GM18868 (cell line): ENCODE data around the gene VPS37D.
A peak's percentile ranks its signal among the peaks of the same experiment; 100 is the strongest.
"Not testable (repeated sequence)": the region's sequence is repeated elsewhere in the genome, so short reads cannot be mapped to it uniquely, and the experiment has no call there.

ENCODE experiments used
- ATAC-seq: cut with Tn5 transposase; IDR thresholded peaks from one replicate; pipeline ENCODE4 v1.9.1; 2021; ENCODE audit warnings: mild to moderate bottlenecking, moderate library complexity; ENCODE audit not compliant: unreplicated experiment

VPS37D gene, protein sequence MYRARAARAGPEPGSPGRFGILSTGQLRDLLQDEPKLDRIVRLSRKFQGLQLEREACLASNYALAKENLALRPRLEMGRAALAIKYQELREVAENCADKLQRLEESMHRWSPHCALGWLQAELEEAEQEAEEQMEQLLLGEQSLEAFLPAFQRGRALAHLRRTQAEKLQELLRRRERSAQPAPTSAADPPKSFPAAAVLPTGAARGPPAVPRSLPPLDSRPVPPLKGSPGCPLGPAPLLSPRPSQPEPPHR

GRCh38 chr7:73667344-73668102 is at the start of gene VPS37D:
Gene VPS37D, plus strand, starts transcription at chr7:73667831. Its CDS starts 128 bp downstream, at chr7:73667959.
- peak; percentile 94 for ATAC-seq

DNA sequence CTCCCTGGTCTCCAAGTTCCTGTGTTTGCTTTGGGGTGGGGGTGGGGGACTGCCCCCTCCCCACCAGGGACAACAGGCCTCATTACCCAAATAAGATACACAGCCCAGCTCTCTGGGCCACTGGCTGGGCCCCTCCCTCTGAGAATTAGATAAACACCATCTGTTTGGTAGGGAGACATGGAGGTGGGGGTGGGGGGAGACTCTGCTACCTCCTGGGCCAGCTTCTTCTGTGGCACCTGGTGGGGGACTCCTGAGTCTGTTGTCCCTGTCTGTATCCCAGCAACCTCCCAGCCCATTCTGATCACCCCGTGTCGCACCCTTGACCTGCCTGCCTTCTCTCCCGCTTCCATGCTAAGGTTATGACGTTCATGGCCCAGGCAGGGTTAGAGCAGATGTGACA is 49.1 kb upstream of the VPS37D start:
- no peak for ATAC-seq

DNA sequence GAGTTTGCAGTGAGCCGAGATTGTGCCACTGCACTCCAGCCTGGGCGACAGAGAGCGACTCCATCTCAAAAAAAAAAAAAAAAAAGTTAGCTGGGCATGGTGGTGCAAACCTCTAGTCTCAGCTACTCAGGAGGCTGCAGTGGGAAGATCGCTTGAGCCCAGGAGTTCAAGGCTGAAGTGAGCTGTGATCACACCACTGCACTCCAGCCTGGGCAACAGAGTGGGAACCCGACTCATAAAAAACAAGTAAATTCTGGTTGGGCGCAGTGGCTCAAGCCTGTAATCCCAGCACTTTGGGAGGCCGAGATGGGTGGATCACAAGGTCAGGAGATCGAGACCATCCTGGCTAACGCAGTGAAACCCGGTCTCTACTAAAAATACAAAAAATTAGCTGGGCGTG is 48.2 kb upstream of the VPS37D start:
- not testable (repeated sequence) for ATAC-seq

GRCh38 chr7:73621168-73622063 is 46.2 kb upstream of the VPS37D start:
- no peak for ATAC-seq

GRCh38 chr7:73622527-73622908 is 45.1 kb upstream of the VPS37D start:
- ATAC-seq: no peak

DNA sequence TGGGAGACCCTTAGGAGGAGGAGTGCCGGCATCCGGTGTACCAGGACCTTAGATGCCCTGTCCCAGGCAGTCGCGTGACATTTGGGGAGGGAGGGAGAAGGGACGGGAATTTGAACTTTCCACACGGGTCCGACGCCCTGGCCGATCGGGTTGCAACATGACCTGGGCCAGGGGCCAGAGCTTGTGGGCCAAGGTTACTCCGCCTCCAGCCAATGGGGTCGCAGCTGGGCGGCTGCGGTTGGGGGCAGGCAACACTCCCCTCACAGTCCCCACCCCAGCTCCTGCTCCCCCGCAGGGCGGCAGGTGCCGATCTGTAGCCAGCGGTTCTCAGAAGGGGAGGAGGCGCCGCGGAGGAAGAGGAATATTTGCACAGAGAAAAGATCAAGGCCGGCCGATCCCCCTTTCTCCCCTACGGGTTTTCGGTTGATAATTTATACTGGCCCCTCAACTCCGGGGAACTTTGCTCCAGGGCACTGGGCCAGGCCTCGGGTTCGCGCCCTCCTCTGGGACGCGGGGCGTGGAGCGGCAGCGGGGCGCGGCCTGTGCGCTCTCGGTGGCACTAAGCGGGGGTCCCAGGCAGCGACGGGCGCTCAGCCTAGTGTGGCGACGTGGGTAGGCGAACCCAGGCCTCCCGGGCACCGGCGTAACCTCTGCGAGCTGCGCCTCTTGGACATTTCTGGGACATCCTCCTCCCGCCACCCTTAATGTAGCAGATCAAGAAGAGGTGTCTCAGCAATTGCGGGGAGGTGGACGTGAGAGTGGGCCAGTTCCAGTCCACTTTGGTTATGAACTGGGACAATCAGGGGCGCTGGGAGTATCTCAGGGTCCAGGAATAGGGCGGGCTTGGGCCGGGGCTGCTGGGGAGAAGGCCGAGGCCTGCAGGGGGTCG is 44.5 kb upstream of the VPS37D start:
- no peak for ATAC-seq

DNA sequence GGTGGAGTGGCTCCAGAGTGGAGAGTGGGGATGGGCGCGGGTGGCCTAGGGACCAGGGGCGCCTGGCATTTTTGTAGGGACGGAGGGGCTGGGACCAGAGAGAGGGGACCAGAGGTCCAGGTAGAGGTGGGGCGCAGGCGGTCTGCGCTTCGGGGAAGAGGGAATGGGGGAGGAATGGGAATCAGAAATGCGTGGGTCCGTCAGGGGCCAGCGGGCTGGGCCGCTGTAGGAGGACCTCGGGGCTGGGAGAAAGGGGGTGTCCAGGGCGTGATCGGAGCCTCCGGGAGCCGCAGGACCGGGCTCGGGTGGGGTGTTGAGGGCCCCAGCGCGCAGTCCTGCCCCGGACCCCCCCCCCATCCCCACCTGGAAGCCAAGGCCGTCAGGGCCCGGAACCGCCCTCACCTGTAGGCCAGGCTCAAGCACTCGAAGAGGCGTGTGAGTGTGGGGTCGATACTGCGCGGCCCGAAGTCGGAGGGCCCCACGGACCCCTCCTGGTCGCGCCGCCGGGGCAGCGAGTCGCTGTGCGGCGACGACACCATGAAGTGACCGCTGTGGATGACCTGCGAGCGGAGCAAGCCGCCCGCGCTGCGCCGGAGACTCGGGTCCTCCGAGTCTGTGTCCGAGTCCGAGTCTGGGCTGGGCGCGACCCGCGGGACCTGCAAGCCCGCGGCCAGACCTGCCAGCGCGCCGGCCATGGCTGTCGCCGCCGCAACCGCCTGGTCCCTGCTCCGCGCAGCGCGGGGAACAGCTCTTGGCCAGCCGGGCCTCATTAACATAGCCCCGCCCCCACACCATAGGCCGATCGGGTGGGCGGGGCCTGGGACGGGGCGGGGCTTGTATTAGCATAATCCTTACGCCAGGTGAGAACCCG is 43.6 kb upstream of the VPS37D start, which contains the start of gene MLXIPL:
Gene MLXIPL (minus strand): TSS at position 725 of the 871 bp plus-strand sequence. CDS start 30 bp downstream, at position 695.
- ATAC-seq: no peak

- no peak for ATAC-seq
Observed at GRCh38 chr7:73624669-73625001, 43.0 kb upstream of the VPS37D start.

GRCh38 chr7:73625276-73625675 is 42.4 kb upstream of the VPS37D start:
- no peak for ATAC-seq

DNA sequence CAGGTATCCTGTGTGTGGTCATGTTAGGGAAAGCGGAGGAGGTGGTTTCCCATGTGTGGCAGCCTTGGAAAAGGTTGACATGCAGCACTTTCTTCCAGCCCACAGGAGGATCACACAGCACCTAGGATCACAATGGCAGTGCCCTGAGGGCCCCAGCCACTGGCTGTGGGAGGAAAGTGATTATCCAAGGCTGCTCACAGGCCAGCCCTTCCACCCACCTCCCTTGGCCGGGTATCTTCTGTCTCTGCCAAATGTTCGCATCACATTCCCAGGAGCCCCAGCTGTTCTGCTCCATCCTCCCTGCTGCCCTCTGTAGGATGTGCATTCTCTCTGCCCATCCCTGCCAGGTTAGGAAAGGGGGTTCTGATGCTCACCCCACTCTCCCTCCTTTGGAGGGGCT is 40.8 kb upstream of the VPS37D start:
- no peak for ATAC-seq

DNA sequence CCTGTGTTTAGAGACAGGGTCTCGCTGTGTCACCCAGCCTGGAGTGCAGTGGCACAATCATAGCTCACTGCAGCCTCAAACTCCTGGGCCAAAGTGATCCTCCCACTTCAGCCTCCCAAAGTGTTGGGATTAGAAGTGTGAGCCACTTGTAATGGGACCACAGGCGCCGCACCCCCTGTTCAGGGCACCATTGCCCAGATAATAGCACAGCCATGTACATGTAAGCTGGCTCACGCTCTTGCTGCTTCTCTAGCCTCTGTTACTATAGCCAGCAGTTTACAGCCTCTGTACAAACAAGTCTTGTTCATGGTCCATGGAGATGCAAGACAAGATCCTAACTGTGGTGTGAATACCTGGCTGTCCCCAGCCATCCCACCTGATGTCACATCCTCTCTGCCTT is 39.1 kb upstream of the VPS37D start:
- no peak for ATAC-seq

DNA sequence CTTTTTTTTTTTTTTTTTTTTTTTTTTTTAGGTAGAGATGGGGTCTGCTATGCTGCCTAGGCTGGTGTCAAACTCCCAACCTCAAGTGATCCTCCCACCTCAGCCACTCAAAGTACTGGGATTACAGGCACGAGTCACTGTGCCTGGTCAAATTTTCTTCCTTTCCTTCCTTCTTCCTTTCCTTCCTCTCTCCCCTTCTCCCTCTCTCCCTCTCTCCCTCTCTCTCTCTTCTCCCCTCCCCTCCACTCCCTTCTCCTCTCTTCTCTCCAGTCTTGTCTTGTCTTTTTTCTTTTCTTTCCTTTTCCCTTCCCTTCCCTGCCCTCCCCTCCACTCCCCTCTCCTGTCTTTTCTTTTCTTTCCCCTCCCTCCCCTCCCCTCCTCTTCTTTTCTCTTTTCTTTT is 36.1 kb upstream of the VPS37D start:
- ATAC-seq: no peak

DNA sequence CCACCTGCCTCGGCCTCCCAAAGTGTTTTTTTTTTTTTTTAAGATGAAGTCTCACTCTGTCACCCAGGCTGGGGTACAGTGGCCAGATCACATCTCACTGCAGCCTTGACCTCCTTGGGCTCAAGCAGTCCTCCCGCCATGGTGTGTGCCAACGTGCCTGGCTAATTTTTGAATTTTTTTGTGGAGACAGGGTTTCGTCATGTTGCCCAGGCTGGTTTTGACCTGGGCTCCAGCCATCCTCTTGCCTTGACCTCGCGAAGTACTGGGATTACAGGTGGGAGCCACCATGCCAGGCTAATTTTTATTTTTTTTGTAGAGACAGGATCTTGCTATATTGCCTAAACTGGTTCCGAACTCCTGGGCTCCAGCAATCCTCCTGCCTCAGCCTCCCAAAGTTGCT is 34.3 kb upstream of the VPS37D start:
- no peak for ATAC-seq

DNA sequence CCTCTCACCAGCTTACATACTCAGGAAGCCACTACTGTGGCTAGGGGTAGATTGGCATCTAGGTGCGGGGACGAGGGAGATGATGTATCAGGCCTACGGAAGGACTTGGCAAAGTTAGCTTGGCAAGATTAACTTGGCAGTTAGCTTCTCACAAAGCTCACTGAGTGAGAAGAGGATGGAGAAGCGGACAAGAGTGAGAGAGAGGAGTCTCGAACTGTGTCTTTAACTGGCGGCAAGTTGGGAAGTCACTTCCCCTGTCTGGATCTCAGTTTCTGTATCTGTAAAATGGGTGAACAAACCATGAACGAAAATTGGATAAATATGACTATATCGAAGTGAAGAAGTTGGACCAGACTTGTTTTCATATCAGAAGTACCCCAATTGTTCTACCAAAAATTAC is 33.8 kb upstream of the VPS37D start:
- ATAC-seq: no peak

- ATAC-seq: no peak
Observed at GRCh38 chr7:73635428-73636200, 32.0 kb upstream of the VPS37D start.

DNA sequence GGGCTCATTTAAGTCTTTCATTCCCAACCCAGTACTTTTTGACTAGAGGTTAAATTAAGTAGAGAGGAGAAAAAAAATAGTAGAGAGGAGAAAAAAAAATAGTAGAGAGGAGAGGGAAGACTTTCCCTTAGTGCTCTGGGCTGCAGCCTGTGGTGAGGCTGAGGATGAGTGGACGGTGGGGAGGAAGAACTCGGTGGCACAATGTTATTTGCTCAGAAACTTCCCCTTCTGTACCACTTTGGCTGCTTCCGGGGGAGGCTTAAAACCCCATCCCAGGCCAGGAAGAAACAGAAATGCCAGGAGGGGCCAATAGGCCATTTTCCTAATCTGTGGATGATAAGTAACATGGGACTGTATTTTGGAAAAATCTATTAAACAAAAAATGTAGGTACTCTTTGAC is 28.7 kb upstream of the VPS37D start:
- ATAC-seq: no peak

DNA sequence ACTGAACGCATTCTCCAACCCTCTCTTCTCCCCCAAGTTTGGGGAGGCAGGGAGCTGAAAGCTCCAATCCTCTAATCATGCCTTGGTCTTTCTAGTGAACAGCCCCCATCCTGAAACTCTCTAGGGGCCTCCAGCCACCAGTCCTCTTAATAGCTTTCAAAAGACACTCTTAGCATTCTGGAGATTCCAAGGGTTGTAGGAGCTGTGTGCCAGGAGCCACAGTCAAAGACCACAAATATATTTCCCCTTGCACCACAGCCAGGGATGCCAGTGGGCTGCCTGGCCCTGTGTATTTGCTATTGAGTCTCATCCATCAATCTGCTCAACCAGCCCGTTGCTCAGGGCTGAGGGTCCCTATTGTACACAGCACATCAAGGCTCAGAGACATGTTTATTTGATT is 24.8 kb upstream of the VPS37D start:
- no peak for ATAC-seq

GRCh38 chr7:73644688-73645286 is 22.8 kb upstream of the VPS37D start:
- ATAC-seq: no peak
